Fibroblast of pulmonary artery (primary cell): ENCODE data around the gene OR2D2.
"Not testable (repeated sequence)": the region's sequence is repeated elsewhere in the genome, so short reads cannot be mapped to it uniquely, and the experiment has no call there.

Experiments
- DNase-seq: peaks from one replicate; pipeline ENCODE4 v3.0.0-alpha.2; 2010; ENCODE audit warnings: low read depth
- H3K4me3 ChIP-seq: replicated peaks from 2 replicates; pipeline ENCODE4 v1.5.1; 2011; ENCODE audit warnings: low read depth, mild to moderate bottlenecking, control low read depth, low read length, moderate library complexity
- TF ChIP-seq, protein P1 (sequence below): IDR thresholded peaks from 2 replicates; pipeline ENCODE4 v1.5.1; 2011; ENCODE audit warnings: mild to moderate bottlenecking, control low read depth, low read length, inconsistent platforms; ENCODE audit errors: missing control alignments

The OR2D2 gene

DNA sequence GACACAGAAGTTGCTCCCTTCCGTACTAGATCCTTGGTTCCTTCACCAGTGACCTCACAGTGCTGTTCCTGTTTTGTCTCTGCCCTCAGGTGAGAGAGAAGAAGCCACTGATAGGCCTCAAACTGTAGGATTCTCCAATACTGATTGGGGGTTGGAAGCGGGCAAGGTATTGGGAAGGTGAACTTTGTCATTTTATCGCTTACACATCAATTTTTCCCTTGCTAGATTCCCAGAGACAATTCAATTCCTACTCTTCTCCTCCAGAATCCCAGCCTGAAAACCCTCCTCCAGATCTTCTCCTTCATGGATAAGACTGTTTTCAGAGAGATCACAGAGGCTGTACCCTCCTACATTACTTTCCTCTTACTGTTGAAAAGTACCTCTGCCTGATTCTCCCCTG is 19.1 kb upstream of the OR2D2 start:
- H3K4me3 ChIP-seq, result no peak overlapping the region
- DNase-seq, result no peak
- TF ChIP-seq, protein P1, sequence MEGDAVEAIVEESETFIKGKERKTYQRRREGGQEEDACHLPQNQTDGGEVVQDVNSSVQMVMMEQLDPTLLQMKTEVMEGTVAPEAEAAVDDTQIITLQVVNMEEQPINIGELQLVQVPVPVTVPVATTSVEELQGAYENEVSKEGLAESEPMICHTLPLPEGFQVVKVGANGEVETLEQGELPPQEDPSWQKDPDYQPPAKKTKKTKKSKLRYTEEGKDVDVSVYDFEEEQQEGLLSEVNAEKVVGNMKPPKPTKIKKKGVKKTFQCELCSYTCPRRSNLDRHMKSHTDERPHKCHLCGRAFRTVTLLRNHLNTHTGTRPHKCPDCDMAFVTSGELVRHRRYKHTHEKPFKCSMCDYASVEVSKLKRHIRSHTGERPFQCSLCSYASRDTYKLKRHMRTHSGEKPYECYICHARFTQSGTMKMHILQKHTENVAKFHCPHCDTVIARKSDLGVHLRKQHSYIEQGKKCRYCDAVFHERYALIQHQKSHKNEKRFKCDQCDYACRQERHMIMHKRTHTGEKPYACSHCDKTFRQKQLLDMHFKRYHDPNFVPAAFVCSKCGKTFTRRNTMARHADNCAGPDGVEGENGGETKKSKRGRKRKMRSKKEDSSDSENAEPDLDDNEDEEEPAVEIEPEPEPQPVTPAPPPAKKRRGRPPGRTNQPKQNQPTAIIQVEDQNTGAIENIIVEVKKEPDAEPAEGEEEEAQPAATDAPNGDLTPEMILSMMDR, result no peak

DNA sequence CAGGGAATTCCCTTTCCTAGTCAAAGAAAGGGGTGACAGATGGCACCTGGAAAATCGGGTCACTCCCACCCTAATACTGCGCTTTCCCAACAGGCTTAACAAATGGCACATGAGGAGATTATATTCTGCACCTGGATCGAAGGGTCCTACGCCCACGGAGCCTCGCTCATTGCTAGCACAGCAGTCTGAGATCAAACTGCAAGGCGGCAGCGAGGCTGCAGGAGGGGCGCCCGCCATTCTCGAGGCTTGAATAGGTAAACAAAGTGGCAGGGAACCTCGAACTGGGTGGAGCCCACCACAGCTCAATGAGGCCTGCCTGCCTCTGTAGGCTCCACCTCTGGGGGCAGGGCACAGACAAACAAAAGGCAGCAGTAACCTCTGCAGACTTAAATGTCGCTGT is 12.5 kb upstream of the OR2D2 start:
- H3K4me3 ChIP-seq, DNase-seq: not testable (repeated sequence)

DNA sequence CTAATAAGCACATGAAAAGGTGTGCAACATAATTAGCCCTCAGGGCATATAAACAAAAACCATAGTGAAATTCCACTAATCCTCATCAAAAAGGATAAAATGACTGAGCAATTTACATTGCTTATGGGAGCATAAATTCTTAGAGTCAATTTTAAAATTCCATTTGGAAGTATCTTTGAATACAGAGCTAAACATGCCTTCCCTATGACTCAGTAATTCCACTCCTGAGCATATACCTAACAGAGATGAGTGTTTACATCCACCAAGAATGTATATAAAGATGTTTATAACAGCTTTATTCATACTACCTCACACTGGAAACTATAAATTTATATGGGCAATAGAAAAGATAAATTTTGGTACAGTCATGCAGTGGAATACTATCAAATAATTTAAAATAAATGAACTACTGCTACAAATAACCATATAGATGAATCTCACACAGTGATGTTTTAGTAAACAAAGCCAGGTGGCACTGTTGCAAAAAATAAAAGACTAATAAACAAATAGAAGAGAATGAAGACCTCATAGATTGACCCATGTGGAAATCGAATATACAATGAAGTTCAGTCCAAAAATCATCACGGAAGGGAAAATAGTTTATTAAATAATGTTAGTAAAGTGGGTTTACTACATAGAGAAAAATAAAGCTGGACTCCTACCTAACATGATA is 8.2 kb upstream of the OR2D2 start:
- no peak overlapping the region for H3K4me3 ChIP-seq
- peak; percentile 8 for DNase-seq
- TF ChIP-seq, protein P1, result peak; percentile 17

DNA sequence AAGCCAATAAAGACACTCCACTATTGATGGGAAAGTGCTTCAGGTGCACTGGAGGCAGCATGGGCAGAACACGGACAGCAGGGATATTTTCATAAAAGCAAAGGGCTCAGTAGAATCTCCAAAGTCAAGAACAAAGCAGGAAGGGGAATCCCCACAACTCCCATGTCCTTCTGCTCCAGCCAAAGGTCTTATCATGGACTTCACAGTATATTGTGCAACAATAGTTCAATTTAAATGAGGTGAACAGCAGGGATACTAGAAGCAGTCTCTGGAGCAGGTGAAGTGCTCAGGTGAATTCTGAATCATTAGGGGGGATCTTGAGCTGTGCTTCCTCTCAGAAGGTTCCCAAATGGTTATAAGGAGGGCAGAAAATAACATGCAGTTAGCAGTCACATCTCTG is 6.6 kb upstream of the OR2D2 start:
- TF ChIP-seq, protein P1, result no peak
- no peak for DNase-seq
- H3K4me3 ChIP-seq, result no peak overlapping the region

DNA sequence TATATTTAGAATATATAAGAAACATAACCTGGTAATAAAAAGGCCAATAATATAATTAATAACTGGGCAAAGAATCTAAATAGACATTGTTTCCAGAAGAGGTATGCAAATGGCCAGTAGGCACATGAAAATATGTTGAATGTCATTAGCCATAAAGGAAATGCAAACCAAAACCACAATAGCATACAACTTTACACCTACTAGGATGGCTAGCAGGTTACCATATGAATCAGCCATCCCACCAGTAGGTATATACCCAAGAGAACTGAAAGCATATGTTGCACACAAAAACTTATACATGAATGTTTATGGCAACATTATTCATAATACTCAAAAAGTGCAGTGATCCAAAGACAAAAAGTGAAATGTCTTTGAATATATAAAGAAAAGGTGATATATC is 2.7 kb upstream of the OR2D2 start:
- no peak overlapping the region for H3K4me3 ChIP-seq
- TF ChIP-seq, protein P1, result no peak
- no peak for DNase-seq

DNA sequence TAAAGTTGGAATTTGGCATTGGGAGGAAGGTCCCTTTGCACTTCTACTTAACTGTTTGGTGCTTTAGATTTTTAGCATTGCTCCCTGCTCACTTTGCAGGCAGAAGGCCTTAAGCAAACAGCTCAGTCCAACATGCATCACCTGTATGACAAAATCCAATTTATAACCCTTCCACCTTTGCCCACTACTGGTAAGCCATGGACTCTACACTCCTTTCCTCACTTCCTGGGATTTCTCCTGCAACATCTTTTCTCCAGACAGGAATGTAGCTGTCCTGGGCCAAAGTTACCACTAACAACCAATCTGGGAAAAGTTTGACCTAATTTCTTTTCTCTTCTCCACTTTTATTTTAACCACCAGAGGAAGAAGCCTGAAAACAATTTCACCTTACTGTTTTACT is 1.8 kb upstream of the OR2D2 start:
- no peak overlapping the region for H3K4me3 ChIP-seq
- no peak for DNase-seq
- TF ChIP-seq, protein P1, result no peak

DNA sequence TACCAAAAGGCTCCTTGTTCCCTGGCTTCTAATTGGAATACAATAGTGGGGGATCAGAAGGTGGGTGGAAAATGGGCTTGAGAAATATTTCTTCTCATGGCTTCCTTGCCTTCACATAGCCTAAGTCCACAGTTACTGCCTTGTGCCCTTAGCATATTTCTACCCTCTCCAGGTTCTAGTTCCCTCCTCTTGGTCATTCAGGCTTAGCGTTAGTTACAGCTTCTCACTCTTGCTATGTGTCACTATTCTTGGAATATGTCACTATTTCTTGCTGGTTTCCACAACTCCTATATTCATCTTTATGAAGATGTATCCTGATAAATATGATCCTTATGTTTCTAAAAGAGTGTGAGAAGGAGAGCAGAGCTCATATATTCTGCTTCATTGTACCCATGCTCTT is 2.5 kb downstream of the OR2D2 start:
- TF ChIP-seq, protein P1, result no peak
- no peak overlapping the region for H3K4me3 ChIP-seq
- no peak for DNase-seq

DNA sequence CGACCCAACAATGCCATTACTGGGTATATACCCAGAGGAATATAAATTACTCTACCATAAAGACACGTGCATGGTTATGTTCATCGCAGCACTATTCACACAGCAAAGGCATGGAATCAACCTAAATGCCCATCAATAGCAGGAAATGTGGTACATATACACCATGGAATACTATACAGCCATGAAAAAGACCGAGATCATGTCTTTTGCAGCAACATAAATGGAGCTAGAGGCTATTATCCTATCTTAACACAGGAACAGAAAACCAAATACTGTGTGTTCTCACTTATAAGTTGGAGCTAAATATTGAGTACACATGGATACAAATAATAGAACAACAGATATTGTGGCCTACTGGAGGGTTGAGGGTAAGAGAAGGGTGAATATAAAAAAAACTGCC is 3.5 kb downstream of the OR2D2 start:
- TF ChIP-seq, protein P1, result no peak

DNA sequence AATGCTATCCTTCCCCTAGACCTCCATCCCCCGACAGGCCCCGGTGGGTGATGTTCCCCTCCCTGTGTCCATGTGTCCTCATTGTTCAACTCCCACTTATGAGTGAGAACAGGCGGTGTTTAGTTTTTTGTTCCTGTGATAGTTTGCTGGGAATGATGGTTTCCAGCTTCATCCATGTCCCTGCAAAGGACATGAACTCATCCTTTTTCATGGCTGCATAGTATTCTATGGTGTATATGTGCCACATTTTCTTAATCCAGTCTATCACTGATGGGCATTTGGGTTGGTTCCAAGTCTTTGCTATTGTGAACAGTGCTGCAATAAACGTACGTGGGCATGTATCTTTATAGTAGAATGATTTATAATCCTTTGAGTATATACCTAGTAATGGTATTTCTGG is 4.6 kb downstream of the OR2D2 start:
- DNase-seq, H3K4me3 ChIP-seq: not testable (repeated sequence)

More for the DNA sequence above, 3.5 kb downstream of the OR2D2 start:
- DNase-seq, result no peak
- no peak overlapping the region for H3K4me3 ChIP-seq
